Sigmoid colon (tissue), 3 donors: ENCODE data around the gene FAM120B.

Experiments
- POLR2A ChIP-seq, 2 donors: fragments of 450-650 bp; IDR thresholded peaks; one replicate each; pipeline ENCODE4 v1.6.1; 2016; ENCODE audit warnings: antibody characterized with exemption in 2 of 2, mild to moderate bottlenecking in 2 of 2, moderate library complexity in 2 of 2
- TF ChIP-seq, protein P1 (sequence below), 4 experiments: fragments of 450-650 bp in 3 of 4; fragments of 200-600 bp in 1 of 4; IDR thresholded peaks; one replicate each; pipeline ENCODE4 v1.5.1; 2016 to 2019; ENCODE audit warnings: antibody characterized with exemption in 4 of 4, mild to moderate bottlenecking in 3 of 4, moderate library complexity in 2 of 4

DNA sequence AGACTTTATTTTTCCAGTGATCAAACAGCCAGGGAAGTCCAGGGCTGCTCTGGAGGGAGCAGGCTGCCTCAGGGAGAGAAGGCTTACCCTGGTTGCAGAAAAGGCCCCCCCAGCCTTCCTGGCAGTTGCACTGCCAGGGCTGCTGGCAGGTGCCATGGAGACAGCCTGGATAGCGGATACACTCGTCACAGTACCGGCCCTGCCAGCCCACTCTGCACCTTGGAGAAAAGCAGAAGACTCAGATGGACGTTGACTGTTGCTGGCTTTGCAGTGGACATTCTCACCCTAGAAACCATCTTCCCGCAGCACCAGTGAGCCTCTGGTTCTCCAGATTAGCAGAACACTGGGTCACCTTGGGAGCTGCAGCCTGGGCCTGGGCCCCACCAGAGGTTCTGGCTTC lies 21.1 kb upstream of the FAM120B start:
- TF ChIP-seq, protein P1, sequence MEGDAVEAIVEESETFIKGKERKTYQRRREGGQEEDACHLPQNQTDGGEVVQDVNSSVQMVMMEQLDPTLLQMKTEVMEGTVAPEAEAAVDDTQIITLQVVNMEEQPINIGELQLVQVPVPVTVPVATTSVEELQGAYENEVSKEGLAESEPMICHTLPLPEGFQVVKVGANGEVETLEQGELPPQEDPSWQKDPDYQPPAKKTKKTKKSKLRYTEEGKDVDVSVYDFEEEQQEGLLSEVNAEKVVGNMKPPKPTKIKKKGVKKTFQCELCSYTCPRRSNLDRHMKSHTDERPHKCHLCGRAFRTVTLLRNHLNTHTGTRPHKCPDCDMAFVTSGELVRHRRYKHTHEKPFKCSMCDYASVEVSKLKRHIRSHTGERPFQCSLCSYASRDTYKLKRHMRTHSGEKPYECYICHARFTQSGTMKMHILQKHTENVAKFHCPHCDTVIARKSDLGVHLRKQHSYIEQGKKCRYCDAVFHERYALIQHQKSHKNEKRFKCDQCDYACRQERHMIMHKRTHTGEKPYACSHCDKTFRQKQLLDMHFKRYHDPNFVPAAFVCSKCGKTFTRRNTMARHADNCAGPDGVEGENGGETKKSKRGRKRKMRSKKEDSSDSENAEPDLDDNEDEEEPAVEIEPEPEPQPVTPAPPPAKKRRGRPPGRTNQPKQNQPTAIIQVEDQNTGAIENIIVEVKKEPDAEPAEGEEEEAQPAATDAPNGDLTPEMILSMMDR (IDR thresholded peaks at IDR 0.05): no peak
- no peak for TF ChIP-seq POLR2A (IDR thresholded peaks at IDR 0.05)
